ENCODE data around the gene PUS10. TPM values are rescaled to one million over a fixed set of nuclear protein-coding genes. Genes with fewer than 3 reads are reported as not detected.
"Not testable (repeated sequence)": the region's sequence is repeated elsewhere in the genome, so short reads cannot be mapped to it uniquely, and the experiment has no call there.

PUS10 gene
- total and polyA plus RNA-seq, 2 of the 13 experiments (the other 11 are each of a cell fraction or from before 2014, with no cell fraction given) = 41.4 to 44.3 TPM

DNA sequence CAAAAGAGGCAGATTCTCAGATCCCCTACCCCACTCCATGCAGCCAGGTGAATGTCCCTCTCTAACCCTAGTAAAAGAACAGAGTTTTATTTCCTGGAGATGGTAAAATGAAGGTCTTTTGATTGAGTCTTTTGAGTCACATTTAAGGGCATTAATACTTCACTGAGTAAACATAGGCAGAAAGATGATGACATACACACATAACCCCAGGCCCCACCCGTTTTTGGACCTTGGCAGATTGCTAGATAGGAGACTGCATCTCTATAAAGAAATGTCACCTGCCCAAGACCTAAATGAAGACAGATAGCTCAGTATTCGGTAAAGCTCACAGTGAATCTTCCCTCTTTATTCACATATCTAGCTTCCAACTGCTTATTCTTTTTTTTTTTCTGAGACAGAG, 28.8 kb downstream of the PUS10 start:
- no peak overlapping the region for H3K4me2 ChIP-seq (ENCODE audit: low read depth, low read length)
- in situ Hi-C loops (cut with HindIII; ENCODE audit: extremely low pct_ligation_motif_present, low pct_unique_long_range_greater_than_20kb) = no loop called here
- H3K9me3 ChIP-seq (ENCODE audit: low read length) = peaks cover 23% of the 10 kb centered on the region
- DNase-seq (ENCODE audit: low spot score) (no peak), ATAC-seq (no peak), FAIRE-seq (no peak)
- no peaks in the 10 kb centered on the region for H3K27me3 ChIP-seq (ENCODE audit: control insufficient read depth in 1 of 2, insufficient read depth in 2 of 2, low read length in 2 of 2)
- no peak overlapping the region for H3K4me3 ChIP-seq (replicated peaks in 1 of 3; ENCODE audit: insufficient read depth in 1 of 3, low read depth in 2 of 3, low read length in 3 of 3)
- 97% methylated on average over 2 of the region's 2 CpGs for WGBS (ENCODE audit: low lambda C conversion rate)
- ChIA-PET POLR2A (no interaction called here), CTCF (ENCODE audit: low intra/inter-chr PET ratio, low total read pairs) (no interaction called here)
- no peaks in the 10 kb centered on the region for H3K79me2 ChIP-seq (ENCODE audit: insufficient read depth, low read length)
- no peak overlapping the region for H2AFZ ChIP-seq (ENCODE audit: low read length)
- intact Hi-C loops (cut with micrococcal nuclease; ENCODE audit: unreplicated experiment) = no loop called here
- H3K4me1 ChIP-seq (ENCODE audit: insufficient read depth, low read length) = no peaks in the 10 kb centered on the region
- H3K9ac ChIP-seq (ENCODE audit: insufficient read depth, low read depth, low read length) = no peak overlapping the region
- peaks cover 13 to 69% of the 10 kb centered on the region in 2 experiments for H3K36me3 ChIP-seq (replicated peaks in 1 of 2; ENCODE audit: control insufficient read depth in 1 of 2, insufficient read depth in 2 of 2, low read length in 2 of 2)
- no peak overlapping the region for H3K27ac ChIP-seq (ENCODE audit: extremely low read length, insufficient read depth, low read length)
- no TSS peak for BruUV-seq (replicated peaks)
- no peaks in the 10 kb centered on the region for H4K20me1 ChIP-seq (ENCODE audit: insufficient read depth, low read length)
- TF ChIP-seq ETS1 (CRISPR knock-in tag; IDR thresholded peaks at IDR 0.05) (no peak), ZBTB42 (CRISPR knock-in tag; IDR thresholded peaks at IDR 0.05) (no peak), ZNF318 (CRISPR knock-in tag; IDR thresholded peaks at IDR 0.05) (no peak), REST (IDR thresholded peaks at IDR 0.05; ENCODE audit: borderline replicate concordance in 1 of 2, low read depth in 1 of 2, low read length in 2 of 2) (no peak)

DNA sequence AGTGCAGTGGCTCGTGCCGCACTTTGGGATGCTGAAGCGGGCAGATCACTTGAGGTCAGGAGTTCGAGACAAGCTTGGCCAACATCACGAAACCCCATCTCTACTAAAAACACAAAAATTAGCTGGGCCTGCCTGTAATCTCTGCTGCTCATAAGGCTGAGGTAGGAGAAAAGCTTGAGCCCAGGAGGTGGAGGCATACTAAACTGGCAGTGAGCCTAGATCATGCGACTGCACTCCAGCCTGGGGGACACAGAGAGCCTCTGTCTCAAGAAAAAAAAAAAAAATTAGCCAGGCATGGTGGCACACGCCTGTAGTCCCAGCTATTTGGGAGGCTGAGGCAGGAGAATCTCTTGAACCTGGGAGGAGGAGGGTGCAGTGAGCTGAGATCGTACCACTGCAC, 30.4 kb downstream of the PUS10 start:
- intact Hi-C loops (cut with micrococcal nuclease; ENCODE audit: unreplicated experiment); in situ Hi-C loops (cut with HindIII; ENCODE audit: extremely low pct_ligation_motif_present, low pct_unique_long_range_greater_than_20kb); BruUV-seq (replicated peaks); FAIRE-seq; H3K79me2 ChIP-seq (ENCODE audit: insufficient read depth, low read length); H3K27me3 ChIP-seq (ENCODE audit: control insufficient read depth in 1 of 2, insufficient read depth in 2 of 2, low read length in 2 of 2); ATAC-seq; H3K4me3 ChIP-seq (replicated peaks in 1 of 3; ENCODE audit: insufficient read depth in 1 of 3, low read depth in 2 of 3, low read length in 3 of 3); H3K4me2 ChIP-seq (ENCODE audit: low read depth, low read length); POLR2A ChIA-PET; H4K20me1 ChIP-seq (ENCODE audit: insufficient read depth, low read length); DNase-seq (ENCODE audit: low spot score); H3K9ac ChIP-seq (ENCODE audit: insufficient read depth, low read depth, low read length); H2AFZ ChIP-seq (ENCODE audit: low read length); H3K4me1 ChIP-seq (ENCODE audit: insufficient read depth, low read length); H3K27ac ChIP-seq (ENCODE audit: extremely low read length, insufficient read depth, low read length); CTCF ChIA-PET (ENCODE audit: low intra/inter-chr PET ratio, low total read pairs): not testable (repeated sequence)
- 98% methylated on average over 8 of the region's 8 CpGs for WGBS (ENCODE audit: low lambda C conversion rate)
- Histone ChIP-seq H3K9me3 (ENCODE audit: low read length) (peaks cover 15% of the 10 kb centered on the region), H3K36me3 (replicated peaks in 1 of 2; ENCODE audit: control insufficient read depth in 1 of 2, insufficient read depth in 2 of 2, low read length in 2 of 2) (peaks cover 13 to 57% of the 10 kb centered on the region in 2 experiments)

Data from HepG2 (cell line).